OCI-LY1 (cell line): ENCODE data around the gene WHRN.

Experiments used
- H2AFZ ChIP-seq: fragments of 200-600 bp; sonication (generic), shearing (Covaris generic); 2 replicates; pipeline ENCODE4 v1.6.0; 2014; ENCODE audit warnings: antibody characterized with exemption, mild to moderate bottlenecking, low read length
- H3F3A ChIP-seq: fragments of 200-600 bp; sonication (generic), shearing (Covaris generic); 2 replicates; pipeline ENCODE4 v1.6.0; 2014; ENCODE audit warnings: mild to moderate bottlenecking, antibody characterized with exemption, low read length, moderate library complexity; ENCODE audit not compliant: insufficient read depth
- H3K27ac ChIP-seq: fragments of 200-600 bp; sonication (generic); 2 replicates; pipeline ENCODE4 v1.5.1; 2014; ENCODE audit warnings: low read length, mixed run types, mild to moderate bottlenecking, low read depth; ENCODE audit not compliant: poor library complexity, severe bottlenecking
- H3K27me3 ChIP-seq: fragments of 200-600 bp; sonication (generic); 2 replicates; pipeline ENCODE4 v1.6.0; 2014; ENCODE audit warnings: antibody characterized with exemption, mild to moderate bottlenecking, low read length, moderate library complexity; ENCODE audit not compliant: insufficient read depth
- H3K36me3 ChIP-seq: fragments of 200-600 bp; sonication (generic); 2 replicates; pipeline ENCODE4 v1.6.1; 2014; ENCODE audit warnings: mild to moderate bottlenecking, antibody characterized with exemption, low read length, moderate library complexity, mixed read lengths; ENCODE audit not compliant: insufficient read depth
- H3K4me1 ChIP-seq: fragments of 200-600 bp; sonication (generic); 2 replicates; pipeline ENCODE4 v1.5.1; 2014; ENCODE audit warnings: mild to moderate bottlenecking, low read length, moderate library complexity; ENCODE audit not compliant: insufficient read depth, severe bottlenecking
- H3K4me2 ChIP-seq: fragments of 200-600 bp; sonication (generic), shearing (Covaris generic); 2 replicates; pipeline ENCODE4 v1.6.1; 2014; ENCODE audit warnings: low read length
- H3K4me3 ChIP-seq: fragments of 200-600 bp; sonication (generic); 2 replicates; pipeline ENCODE4 v1.5.1; 2014; ENCODE audit warnings: low read length, low read depth, mild to moderate bottlenecking, mixed read lengths; ENCODE audit not compliant: poor library complexity, severe bottlenecking
- H3K79me2 ChIP-seq: fragments of 200-600 bp; shearing (Covaris generic); 2 replicates; pipeline ENCODE4 v1.6.1; 2016; ENCODE audit warnings: mixed run types, low read length, mixed read lengths; ENCODE audit not compliant: insufficient read depth
- H3K9ac ChIP-seq: fragments of 200-600 bp; sonication (generic), shearing (Covaris generic); 2 replicates; pipeline ENCODE4 v1.6.1; 2014; ENCODE audit warnings: mild to moderate bottlenecking, low read length, mixed read lengths
- H3K9me2 ChIP-seq: fragments of 200-600 bp; sonication (generic), shearing (Covaris generic); 2 replicates; pipeline ENCODE4 v1.6.1; 2014; ENCODE audit warnings: low read depth, mild to moderate bottlenecking, low read length, mixed read lengths
- H3K9me3 ChIP-seq: fragments of 200-600 bp; shearing (Covaris generic); 2 replicates; pipeline ENCODE4 v1.6.1; 2014; ENCODE audit warnings: low read length, mixed read lengths
- H4K20me1 ChIP-seq: fragments of 200-600 bp; sonication (generic), shearing (Covaris generic); 2 replicates; pipeline ENCODE4 v1.6.0; 2016; ENCODE audit warnings: mild to moderate bottlenecking, low read length; ENCODE audit not compliant: insufficient read depth
- EZH2 ChIP-seq: fragments of 200-600 bp; sonication (generic), shearing (Covaris generic); IDR thresholded peaks from 2 replicates; pipeline ENCODE4 v1.8.0; 2017; ENCODE audit warnings: borderline replicate concordance, mixed run types, mild to moderate bottlenecking, antibody characterized with exemption, low read length, moderate library complexity, mixed read lengths
- TF ChIP-seq, protein P1 (sequence below): fragments of 200-600 bp; sonication (generic), shearing (Covaris generic); IDR thresholded peaks from 2 replicates; pipeline ENCODE4 v1.5.1; 2017; ENCODE audit warnings: mild to moderate bottlenecking, antibody characterized with exemption, low read length, moderate library complexity, mixed read lengths

Gene WHRN

DNA sequence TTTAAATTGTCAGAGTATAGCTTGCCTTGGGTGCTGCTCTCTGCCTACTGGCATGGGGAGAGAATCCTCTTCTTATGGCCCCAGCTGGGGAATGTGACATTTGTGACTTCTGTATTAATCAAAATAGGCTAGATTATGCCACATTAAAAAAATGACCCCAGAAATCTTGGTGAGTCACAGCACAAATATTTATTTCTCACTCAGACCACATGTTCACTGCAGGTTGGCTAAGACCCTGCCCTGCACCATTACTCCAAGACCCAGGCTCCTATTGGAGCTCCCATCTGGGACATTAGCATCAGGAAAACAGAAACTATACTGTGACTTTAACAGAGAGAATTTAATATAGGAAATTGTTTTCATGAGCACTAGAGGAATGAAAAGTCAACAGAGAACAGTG, 16.6 kb upstream of the WHRN start:
- Histone ChIP-seq H3K9me3 (no peaks in the 10 kb centered on the region), H3K4me2 (no peak overlapping the region), H3K9me2 (no peaks in the 10 kb centered on the region), H2AFZ (no peak overlapping the region), H3F3A (no peaks in the 10 kb centered on the region), H3K27ac (no peak overlapping the region), H3K4me3 (no peak overlapping the region), H4K20me1 (no peaks in the 10 kb centered on the region), H3K4me1 (no peaks in the 10 kb centered on the region), H3K9ac (no peak overlapping the region), H3K79me2 (no peaks in the 10 kb centered on the region), H3K27me3 (peaks cover 6% of the 10 kb centered on the region; the same call in 1 of the 2 replicates), H3K36me3 (no peaks in the 10 kb centered on the region)
- TF ChIP-seq, protein P1, sequence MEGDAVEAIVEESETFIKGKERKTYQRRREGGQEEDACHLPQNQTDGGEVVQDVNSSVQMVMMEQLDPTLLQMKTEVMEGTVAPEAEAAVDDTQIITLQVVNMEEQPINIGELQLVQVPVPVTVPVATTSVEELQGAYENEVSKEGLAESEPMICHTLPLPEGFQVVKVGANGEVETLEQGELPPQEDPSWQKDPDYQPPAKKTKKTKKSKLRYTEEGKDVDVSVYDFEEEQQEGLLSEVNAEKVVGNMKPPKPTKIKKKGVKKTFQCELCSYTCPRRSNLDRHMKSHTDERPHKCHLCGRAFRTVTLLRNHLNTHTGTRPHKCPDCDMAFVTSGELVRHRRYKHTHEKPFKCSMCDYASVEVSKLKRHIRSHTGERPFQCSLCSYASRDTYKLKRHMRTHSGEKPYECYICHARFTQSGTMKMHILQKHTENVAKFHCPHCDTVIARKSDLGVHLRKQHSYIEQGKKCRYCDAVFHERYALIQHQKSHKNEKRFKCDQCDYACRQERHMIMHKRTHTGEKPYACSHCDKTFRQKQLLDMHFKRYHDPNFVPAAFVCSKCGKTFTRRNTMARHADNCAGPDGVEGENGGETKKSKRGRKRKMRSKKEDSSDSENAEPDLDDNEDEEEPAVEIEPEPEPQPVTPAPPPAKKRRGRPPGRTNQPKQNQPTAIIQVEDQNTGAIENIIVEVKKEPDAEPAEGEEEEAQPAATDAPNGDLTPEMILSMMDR, result no peak
- TF ChIP-seq EZH2, result no peak

DNA sequence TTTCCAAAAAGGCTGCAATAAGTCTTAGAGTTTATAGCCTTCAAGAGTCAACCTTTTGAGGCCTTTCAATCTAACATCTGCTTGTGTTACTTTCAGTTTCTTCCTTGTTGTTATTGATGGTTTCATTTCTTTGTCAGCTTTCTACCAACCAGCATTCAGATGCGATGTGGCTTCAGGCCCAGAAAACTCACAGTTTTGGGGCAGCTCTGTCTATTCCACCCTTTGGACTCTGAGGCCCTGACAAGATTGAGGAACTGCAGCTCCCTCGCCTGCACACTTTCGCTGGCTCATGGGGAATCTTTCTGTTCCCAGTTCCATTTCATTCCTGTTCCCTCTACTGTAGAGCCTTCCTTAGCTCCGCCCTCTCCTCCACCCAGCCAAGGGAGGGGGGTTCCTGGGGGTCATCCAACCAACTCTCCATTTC, 13.3 kb upstream of the WHRN start:
- Histone ChIP-seq H3F3A (no peaks in the 10 kb centered on the region), H3K4me3 (no peak overlapping the region), H3K79me2 (no peaks in the 10 kb centered on the region), H4K20me1 (no peaks in the 10 kb centered on the region), H3K9me3 (no peaks in the 10 kb centered on the region), H3K27me3 (peaks cover 6% of the 10 kb centered on the region; the same call in 1 of the 2 replicates), H3K9me2 (no peaks in the 10 kb centered on the region), H2AFZ (no peak overlapping the region), H3K9ac (no peak overlapping the region), H3K4me1 (no peaks in the 10 kb centered on the region), H3K27ac (no peak overlapping the region), H3K4me2 (no peak overlapping the region), H3K36me3 (no peaks in the 10 kb centered on the region)
- TF ChIP-seq, protein P1, result no peak
- TF ChIP-seq EZH2, result no peak

DNA sequence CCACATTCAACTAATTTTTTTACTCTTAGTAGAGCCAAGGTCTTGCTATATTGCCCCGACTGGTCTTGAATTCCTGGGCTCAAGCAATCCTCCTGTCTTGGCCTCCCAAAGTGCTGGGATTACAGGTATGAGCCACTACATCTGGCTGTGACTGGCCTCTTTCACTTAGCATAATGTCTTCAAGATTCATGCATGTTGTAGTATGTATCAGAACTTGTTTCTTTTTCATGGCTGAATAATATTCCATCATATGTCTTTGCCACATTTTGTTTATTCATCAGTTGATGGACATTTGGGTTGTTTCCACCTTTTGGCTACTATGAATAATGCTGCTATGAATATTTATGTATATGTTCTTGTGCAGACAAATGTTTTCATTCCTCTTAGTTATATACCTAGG, 12.8 kb upstream of the WHRN start:
- Histone ChIP-seq H3K4me3 (no peak overlapping the region), H3K27ac (no peak overlapping the region), H3K9me3 (no peaks in the 10 kb centered on the region), H3K4me2 (no peak overlapping the region), H2AFZ (no peak overlapping the region), H3K9ac (no peak overlapping the region), H3K27me3 (peaks cover 6% of the 10 kb centered on the region; the same call in 1 of the 2 replicates), H3K36me3 (no peaks in the 10 kb centered on the region), H3F3A (no peaks in the 10 kb centered on the region), H3K9me2 (no peaks in the 10 kb centered on the region), H3K79me2 (no peaks in the 10 kb centered on the region), H4K20me1 (no peaks in the 10 kb centered on the region), H3K4me1 (no peaks in the 10 kb centered on the region)
- TF ChIP-seq EZH2, result no peak
- TF ChIP-seq, protein P1, result no peak
